ENCODE results near the gene TMEM127.
"Not testable (repeated sequence)": the region's sequence is repeated elsewhere in the genome, so short reads cannot be mapped to it uniquely, and the experiment has no call there.

TMEM127 gene

DNA sequence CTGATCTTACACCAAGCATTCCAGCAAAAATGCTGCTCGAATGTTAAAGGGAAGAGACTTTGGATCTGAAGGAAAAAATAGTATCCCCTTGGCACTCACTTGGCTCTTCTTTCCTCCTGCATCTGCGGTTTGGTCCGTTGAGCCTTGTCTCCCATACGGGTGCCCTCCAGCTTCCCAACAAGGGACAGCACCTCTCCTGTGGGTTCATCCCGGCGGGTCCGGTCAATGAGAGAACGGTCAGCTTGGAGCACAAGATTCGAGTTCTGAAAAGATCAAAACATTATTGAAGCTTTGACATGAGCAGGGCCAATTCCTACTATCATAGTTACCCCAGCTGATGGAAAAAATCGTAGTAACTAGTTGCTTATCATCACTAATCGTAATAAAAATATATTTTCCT lies 38.8 kb upstream of the TMEM127 start:
- CTCF ChIA-PET: interaction anchor here (1.2 to 4.9 kb wide), 3 partner anchors 12 to 20 kb away, joined by 3 to 27 read pairs (median 6); no protein-coding TSS in a partner anchor
- TF ChIP-seq, protein P1, sequence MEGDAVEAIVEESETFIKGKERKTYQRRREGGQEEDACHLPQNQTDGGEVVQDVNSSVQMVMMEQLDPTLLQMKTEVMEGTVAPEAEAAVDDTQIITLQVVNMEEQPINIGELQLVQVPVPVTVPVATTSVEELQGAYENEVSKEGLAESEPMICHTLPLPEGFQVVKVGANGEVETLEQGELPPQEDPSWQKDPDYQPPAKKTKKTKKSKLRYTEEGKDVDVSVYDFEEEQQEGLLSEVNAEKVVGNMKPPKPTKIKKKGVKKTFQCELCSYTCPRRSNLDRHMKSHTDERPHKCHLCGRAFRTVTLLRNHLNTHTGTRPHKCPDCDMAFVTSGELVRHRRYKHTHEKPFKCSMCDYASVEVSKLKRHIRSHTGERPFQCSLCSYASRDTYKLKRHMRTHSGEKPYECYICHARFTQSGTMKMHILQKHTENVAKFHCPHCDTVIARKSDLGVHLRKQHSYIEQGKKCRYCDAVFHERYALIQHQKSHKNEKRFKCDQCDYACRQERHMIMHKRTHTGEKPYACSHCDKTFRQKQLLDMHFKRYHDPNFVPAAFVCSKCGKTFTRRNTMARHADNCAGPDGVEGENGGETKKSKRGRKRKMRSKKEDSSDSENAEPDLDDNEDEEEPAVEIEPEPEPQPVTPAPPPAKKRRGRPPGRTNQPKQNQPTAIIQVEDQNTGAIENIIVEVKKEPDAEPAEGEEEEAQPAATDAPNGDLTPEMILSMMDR (IDR thresholded peaks at IDR 0.05; ENCODE audit: control extremely low read depth, extremely low read depth, low read depth, missing control alignments): no peak
- POLR2A ChIA-PET: interaction anchor here (0.6 kb wide), 1 partner anchor 202 kb away, joined by 3 read pairs; no protein-coding TSS in a partner anchor
- DNase-seq (ENCODE audit: extremely low spot score): no peak

DNA sequence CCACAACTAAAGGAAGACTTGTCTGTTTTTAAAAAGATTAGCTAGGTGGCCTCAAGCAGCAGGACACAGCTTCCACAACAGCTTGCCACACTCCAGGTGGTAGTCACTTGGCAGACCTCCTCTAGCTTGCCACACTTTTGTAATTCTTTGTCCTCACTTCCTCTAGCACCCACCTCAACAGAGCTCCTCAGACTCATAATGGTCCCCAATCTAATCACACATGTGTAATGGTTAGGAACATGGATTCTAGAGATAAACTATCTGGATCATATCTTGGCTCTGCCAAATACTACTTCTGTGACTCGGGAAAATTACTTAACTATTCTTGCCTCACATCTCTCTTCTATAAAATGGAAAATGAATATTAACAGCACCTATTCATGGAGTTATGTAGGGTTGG lies 36.1 kb upstream of the TMEM127 start:
- TF ChIP-seq, protein P1 (IDR thresholded peaks at IDR 0.05; ENCODE audit: control extremely low read depth, extremely low read depth, low read depth, missing control alignments): no peak
- CTCF ChIA-PET: interaction anchor here (1.3 to 2.6 kb wide), 2 partner anchors 12 to 206 kb away, joined by 3 to 10 read pairs; no protein-coding TSS in a partner anchor
- POLR2A ChIA-PET: interaction anchor here (0.8 kb wide), 1 partner anchor 19 kb away, joined by 4 read pairs; no protein-coding TSS in a partner anchor
- DNase-seq (ENCODE audit: extremely low spot score): no peak

DNA sequence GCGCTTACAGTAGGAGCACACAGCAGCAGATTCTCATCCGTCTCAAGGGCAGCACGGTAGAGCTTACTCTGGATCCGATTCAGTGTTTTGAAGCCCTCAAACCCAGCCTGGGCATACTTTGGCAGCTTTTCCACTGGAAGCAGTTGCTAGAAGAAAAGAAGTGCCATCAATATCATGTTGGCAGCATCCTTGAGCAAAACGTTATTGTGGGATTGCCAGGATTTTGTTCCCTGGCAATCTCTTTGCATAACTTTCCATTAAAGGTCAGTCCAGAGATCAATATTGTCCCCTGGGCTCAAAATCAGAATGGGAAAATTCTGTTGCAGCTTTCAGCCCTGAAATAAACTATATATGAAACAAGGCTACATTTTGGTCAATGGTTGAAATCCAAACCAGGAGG lies 31.1 kb upstream of the TMEM127 start:
- CTCF ChIA-PET: interaction anchor here (2.7 kb wide), 1 partner anchor 9 kb away, joined by 13 read pairs; no protein-coding TSS in a partner anchor
- POLR2A ChIA-PET: no interaction called here
- DNase-seq (ENCODE audit: extremely low spot score): no peak
- TF ChIP-seq, protein P1 (IDR thresholded peaks at IDR 0.05; ENCODE audit: control extremely low read depth, extremely low read depth, low read depth, missing control alignments): no peak

DNA sequence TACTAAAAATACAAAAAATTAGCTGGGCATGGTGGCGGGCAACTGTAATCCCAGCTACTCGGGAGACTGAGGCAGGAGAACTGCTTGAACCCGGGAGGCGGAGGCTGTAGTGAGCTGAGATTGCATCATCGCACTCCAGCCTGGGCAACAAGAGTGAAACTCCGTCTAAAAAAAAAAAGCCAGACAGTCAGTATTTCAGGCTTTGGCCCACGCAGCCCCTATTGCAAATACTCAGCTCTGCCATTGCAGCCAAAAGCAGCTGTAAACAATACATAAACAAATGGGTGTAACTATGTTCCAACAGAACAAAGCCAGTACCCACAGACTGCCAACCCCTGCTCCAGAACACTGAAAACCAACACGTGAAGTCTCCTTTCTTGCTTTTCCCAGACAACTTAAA lies 28.5 kb upstream of the TMEM127 start:
- POLR2A ChIA-PET: interaction anchor here (0.6 kb wide), 1 partner anchor 222 kb away, joined by 3 read pairs; no protein-coding TSS in a partner anchor
- CTCF ChIA-PET: interaction anchor here (0.9 to 1.6 kb wide), 4 partner anchors 10 to 272 kb away, joined by 3 to 5 read pairs (median 3); no protein-coding TSS in a partner anchor
- not testable (repeated sequence) for DNase-seq (ENCODE audit: extremely low spot score)

DNA sequence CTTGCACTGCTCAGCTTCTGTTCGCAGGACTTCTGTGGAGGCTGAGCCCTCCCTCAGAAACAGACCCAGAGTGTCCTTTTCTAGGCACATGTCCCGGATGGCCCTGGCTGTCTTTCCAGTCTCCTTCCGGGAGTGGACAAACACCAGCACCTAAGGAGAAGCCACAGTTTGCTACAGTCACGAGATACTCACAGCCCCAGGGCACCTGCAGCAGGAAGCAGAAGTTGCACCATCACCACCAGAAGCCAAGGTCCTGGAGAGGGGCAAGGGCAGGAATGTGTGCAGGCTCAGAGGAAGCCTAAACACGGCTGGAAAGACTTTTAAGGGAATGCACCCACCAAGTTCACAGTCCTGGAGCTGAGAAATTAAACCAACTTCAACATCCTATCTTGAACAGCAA lies 26.0 kb upstream of the TMEM127 start:
- POLR2A ChIA-PET: no interaction called here
- TF ChIP-seq, protein P1 (IDR thresholded peaks at IDR 0.05; ENCODE audit: control extremely low read depth, extremely low read depth, low read depth, missing control alignments): no peak

DNA sequence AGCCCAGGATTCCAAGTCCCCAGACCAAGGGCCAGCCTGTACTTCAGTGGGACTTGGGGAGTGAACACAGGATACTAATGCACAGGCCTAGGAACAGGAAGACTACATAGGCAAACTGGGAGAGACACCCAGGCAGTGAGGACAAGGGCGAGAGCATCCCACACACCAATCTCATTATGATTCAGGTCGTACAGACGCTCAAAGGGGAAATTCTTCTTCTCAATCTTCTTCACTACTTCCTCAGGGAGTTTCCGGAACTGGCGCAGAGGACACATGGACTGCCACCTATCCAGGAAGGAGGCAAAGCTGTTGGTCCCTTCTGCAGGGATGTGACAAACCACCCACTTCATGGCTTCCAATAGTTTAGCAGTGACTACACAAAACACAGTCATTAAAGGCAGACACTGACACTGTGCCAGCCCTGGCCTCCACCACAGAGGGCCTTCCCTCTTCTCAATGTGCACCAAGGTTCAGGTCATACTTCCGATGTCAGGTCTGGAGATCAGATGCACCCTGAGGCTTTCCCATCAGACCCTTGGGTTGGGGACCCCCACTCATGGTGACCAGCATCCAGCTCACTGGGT lies 21.6 kb upstream of the TMEM127 start:
- POLR2A ChIA-PET: no interaction called here
- DNase-seq (ENCODE audit: extremely low spot score): no peak
- CTCF ChIA-PET: interaction anchor here (1.7 to 3.3 kb wide), 2 partner anchors 11 to 16 kb away, joined by 4 to 13 read pairs; no protein-coding TSS in a partner anchor
- TF ChIP-seq, protein P1 (IDR thresholded peaks at IDR 0.05; ENCODE audit: control extremely low read depth, extremely low read depth, low read depth, missing control alignments): no peak

More for the DNA sequence above, 26.0 kb upstream of the TMEM127 start:
- CTCF ChIA-PET: interaction anchor here (1.0 to 1.7 kb wide), 3 partner anchors 7 to 175 kb away, joined by 4 read pairs; no protein-coding TSS in a partner anchor
- no peak for DNase-seq (ENCODE audit: extremely low spot score)
